MM.1S (cell line): ENCODE measurements around the gene DQX1.

ENCODE experiments used
- DNase-seq: peaks from one replicate; pipeline ENCODE4 v3.0.0-alpha.2; 2015
- H2AFZ ChIP-seq: fragments of 300-600 bp; sonication (generic); 2 replicates; pipeline ENCODE4 v1.6.0; 2016; ENCODE audit warnings: antibody characterized with exemption, low read length
- H3F3A ChIP-seq: fragments of 300-600 bp; sonication (generic); 2 replicates; pipeline ENCODE4 v1.6.1; 2016; ENCODE audit warnings: mild to moderate bottlenecking, antibody characterized with exemption, low read length, moderate library complexity, mixed read lengths; ENCODE audit not compliant: insufficient read depth
- H3K27ac ChIP-seq: fragments of 300-600 bp; sonication (generic); 2 replicates; pipeline ENCODE4 v1.5.1; 2016; ENCODE audit warnings: mild to moderate bottlenecking, low read length
- H3K27me3 ChIP-seq: fragments of 300-600 bp; sonication (generic); replicated peaks from 2 replicates; pipeline ENCODE4 v1.6.0; 2016; ENCODE audit warnings: low read length; ENCODE audit not compliant: insufficient read depth
- H3K36me3 ChIP-seq: fragments of 300-600 bp; sonication (generic); replicated peaks from 2 replicates; pipeline ENCODE4 v1.6.1; 2016; ENCODE audit warnings: mild to moderate bottlenecking, low read length, mixed read lengths; ENCODE audit not compliant: insufficient read depth
- H3K4me1 ChIP-seq: fragments of 300-600 bp; sonication (generic); 2 replicates; pipeline ENCODE4 v1.6.1; 2016; ENCODE audit warnings: low read length, mixed read lengths
- H3K4me2 ChIP-seq: fragments of 300-600 bp; sonication (generic); 2 replicates; pipeline ENCODE4 v1.6.0; 2016; ENCODE audit warnings: low read depth, low read length
- H3K4me3 ChIP-seq: fragments of 300-600 bp; sonication (generic); 2 replicates; pipeline ENCODE4 v1.5.1; 2016; ENCODE audit warnings: low read length, mixed read lengths
- H3K79me2 ChIP-seq: fragments of 300-600 bp; sonication (generic); 2 replicates; pipeline ENCODE4 v1.6.1; 2016; ENCODE audit warnings: mixed run types, low read length, mixed read lengths
- H3K9ac ChIP-seq: fragments of 300-600 bp; sonication (generic); 2 replicates; pipeline ENCODE4 v1.6.1; 2016; ENCODE audit warnings: low read length, mixed read lengths
- H3K9me2 ChIP-seq: fragments of 300-600 bp; sonication (generic); replicated peaks from 2 replicates; pipeline ENCODE4 v1.6.1; 2016; ENCODE audit warnings: mild to moderate bottlenecking, low read length, mixed read lengths; ENCODE audit not compliant: insufficient read depth
- H3K9me3 ChIP-seq: fragments of 300-600 bp; sonication (generic); replicated peaks from 2 replicates; pipeline ENCODE4 v1.6.1; 2016; ENCODE audit warnings: mild to moderate bottlenecking, low read length, mixed read lengths; ENCODE audit not compliant: insufficient read depth
- H4K20me1 ChIP-seq: fragments of 300-600 bp; sonication (generic); 2 replicates; pipeline ENCODE4 v1.6.1; 2016; ENCODE audit warnings: mild to moderate bottlenecking, low read length, moderate library complexity, mixed read lengths; ENCODE audit not compliant: insufficient read depth
- EZH2 ChIP-seq: fragments of 300-600 bp; sonication (generic); optimal IDR thresholded peaks from 2 replicates; pipeline ENCODE3; 2017; ENCODE audit warnings: low read depth, mild to moderate bottlenecking, antibody characterized with exemption, low read length, mixed read lengths
- EZH2phosphoT487 ChIP-seq: fragments of 300-600 bp; sonication (generic); IDR thresholded peaks from 2 replicates; pipeline ENCODE4 v1.6.1; 2018; ENCODE audit warnings: antibody characterized with exemption, low read length
- TF ChIP-seq, protein P1 (sequence below): fragments of 300-600 bp; sonication (generic); IDR thresholded peaks from 2 replicates; pipeline ENCODE4 v1.5.1; 2016; ENCODE audit warnings: antibody characterized with exemption, low read length, mixed read lengths

DQX1 gene

GRCh38 chr2:74572178-74572925 lies 46.3 kb upstream of the DQX1 start:
- peaks cover 14% of the 10 kb centered on the region for H3K4me1 ChIP-seq

GRCh38 chr2:74571058-74571457 lies 45.0 kb upstream of the DQX1 start:
- no peak overlapping the region for H3K9ac ChIP-seq
- H3K27me3 ChIP-seq: no peaks in the 10 kb centered on the region
- peaks cover 20% of the 10 kb centered on the region for H3K4me1 ChIP-seq
- DNase-seq: no peak
- H3K27ac ChIP-seq: no peak overlapping the region
- TF ChIP-seq EZH2phosphoT487: no peak
- TF ChIP-seq EZH2: no peak
- TF ChIP-seq, protein P1, sequence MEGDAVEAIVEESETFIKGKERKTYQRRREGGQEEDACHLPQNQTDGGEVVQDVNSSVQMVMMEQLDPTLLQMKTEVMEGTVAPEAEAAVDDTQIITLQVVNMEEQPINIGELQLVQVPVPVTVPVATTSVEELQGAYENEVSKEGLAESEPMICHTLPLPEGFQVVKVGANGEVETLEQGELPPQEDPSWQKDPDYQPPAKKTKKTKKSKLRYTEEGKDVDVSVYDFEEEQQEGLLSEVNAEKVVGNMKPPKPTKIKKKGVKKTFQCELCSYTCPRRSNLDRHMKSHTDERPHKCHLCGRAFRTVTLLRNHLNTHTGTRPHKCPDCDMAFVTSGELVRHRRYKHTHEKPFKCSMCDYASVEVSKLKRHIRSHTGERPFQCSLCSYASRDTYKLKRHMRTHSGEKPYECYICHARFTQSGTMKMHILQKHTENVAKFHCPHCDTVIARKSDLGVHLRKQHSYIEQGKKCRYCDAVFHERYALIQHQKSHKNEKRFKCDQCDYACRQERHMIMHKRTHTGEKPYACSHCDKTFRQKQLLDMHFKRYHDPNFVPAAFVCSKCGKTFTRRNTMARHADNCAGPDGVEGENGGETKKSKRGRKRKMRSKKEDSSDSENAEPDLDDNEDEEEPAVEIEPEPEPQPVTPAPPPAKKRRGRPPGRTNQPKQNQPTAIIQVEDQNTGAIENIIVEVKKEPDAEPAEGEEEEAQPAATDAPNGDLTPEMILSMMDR: no peak
- no peaks in the 10 kb centered on the region for H4K20me1 ChIP-seq
- H3K9me3 ChIP-seq: no peaks in the 10 kb centered on the region
- no peaks in the 10 kb centered on the region for H3K9me2 ChIP-seq
- no peak overlapping the region for H3K4me2 ChIP-seq
- H2AFZ ChIP-seq: no peak overlapping the region
- H3F3A ChIP-seq: peaks cover 10% of the 10 kb centered on the region
- H3K79me2 ChIP-seq: no peaks in the 10 kb centered on the region
- no peak overlapping the region for H3K4me3 ChIP-seq
- H3K36me3 ChIP-seq: no peaks in the 10 kb centered on the region

More at GRCh38 chr2:74572178-74572925, 46.3 kb upstream of the DQX1 start:
- no peak overlapping the region for H3K4me2 ChIP-seq
- H3K36me3 ChIP-seq: no peaks in the 10 kb centered on the region
- H3K79me2 ChIP-seq: no peaks in the 10 kb centered on the region
- no peaks in the 10 kb centered on the region for H3K9me2 ChIP-seq
- no peak for DNase-seq
- no peak overlapping the region for H3K27ac ChIP-seq
- no peaks in the 10 kb centered on the region for H4K20me1 ChIP-seq
- no peaks in the 10 kb centered on the region for H3K27me3 ChIP-seq
- H3K4me3 ChIP-seq: no peak overlapping the region
- H3K9me3 ChIP-seq: no peaks in the 10 kb centered on the region
- H3F3A ChIP-seq: peaks cover 10% of the 10 kb centered on the region
- TF ChIP-seq, protein P1: no peak
- TF ChIP-seq EZH2phosphoT487 (no peak), EZH2 (no peak)
- no peak overlapping the region for H3K9ac ChIP-seq
- no peak overlapping the region for H2AFZ ChIP-seq

DNA sequence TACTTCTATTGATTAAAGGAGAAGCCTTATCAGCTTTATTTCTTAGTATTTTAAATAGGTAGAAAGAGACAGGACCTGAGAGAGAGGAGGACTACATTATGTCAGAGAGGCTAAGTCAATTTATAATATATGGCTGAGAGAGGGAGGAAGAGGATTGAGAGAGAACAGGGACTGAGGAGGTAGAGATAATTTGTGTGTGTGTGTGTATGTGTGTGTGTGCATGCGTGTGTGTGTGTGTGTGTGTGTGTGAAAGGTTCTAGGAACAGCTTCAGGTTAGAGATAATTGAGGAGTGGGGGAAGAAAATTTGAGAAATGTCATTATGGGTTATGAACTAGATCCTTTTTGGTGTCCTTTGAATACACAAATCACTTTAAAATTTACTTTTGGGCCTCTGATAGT lies 43.7 kb upstream of the DQX1 start:
- H3K9me2 ChIP-seq: no peaks in the 10 kb centered on the region
- peaks cover 10% of the 10 kb centered on the region for H3F3A ChIP-seq
- H3K4me2 ChIP-seq: no peak overlapping the region
- H3K36me3 ChIP-seq: no peaks in the 10 kb centered on the region
- no peak overlapping the region for H3K4me3 ChIP-seq
- H3K9me3 ChIP-seq: no peaks in the 10 kb centered on the region
- H3K4me1 ChIP-seq: peaks cover 20% of the 10 kb centered on the region
- no peak for DNase-seq
- H3K9ac ChIP-seq: no peak overlapping the region
- no peak overlapping the region for H2AFZ ChIP-seq
- H3K27ac ChIP-seq: no peak overlapping the region
- no peaks in the 10 kb centered on the region for H3K79me2 ChIP-seq
- H4K20me1 ChIP-seq: no peaks in the 10 kb centered on the region
- H3K27me3 ChIP-seq: no peaks in the 10 kb centered on the region
- TF ChIP-seq EZH2: no peak
- TF ChIP-seq EZH2phosphoT487: no peak
- TF ChIP-seq, protein P1: no peak
